HepG2 (cell line): ENCODE measurements around the gene FAM180A.

Experiments used
- CEBPB ChIP-seq: IDR thresholded peaks from 2 replicates; pipeline ENCODE4 v1.6.1; 2011; ENCODE audit warnings: low read depth, low read length, improper control_type of control experiment, borderline replicate concordance
- TF ChIP-seq, protein P1 (sequence below): sonication (generic); formaldehyde crosslinking; IDR thresholded peaks from 2 replicates; pipeline ENCODE4 v1.4.0; 2020; ENCODE audit warnings: missing genetic modification reagents, borderline replicate concordance
- TF ChIP-seq, protein P2 (sequence below): IDR thresholded peaks from 2 replicates; pipeline ENCODE4 v1.6.1; 2016; ENCODE audit warnings: mild to moderate bottlenecking

DNA sequence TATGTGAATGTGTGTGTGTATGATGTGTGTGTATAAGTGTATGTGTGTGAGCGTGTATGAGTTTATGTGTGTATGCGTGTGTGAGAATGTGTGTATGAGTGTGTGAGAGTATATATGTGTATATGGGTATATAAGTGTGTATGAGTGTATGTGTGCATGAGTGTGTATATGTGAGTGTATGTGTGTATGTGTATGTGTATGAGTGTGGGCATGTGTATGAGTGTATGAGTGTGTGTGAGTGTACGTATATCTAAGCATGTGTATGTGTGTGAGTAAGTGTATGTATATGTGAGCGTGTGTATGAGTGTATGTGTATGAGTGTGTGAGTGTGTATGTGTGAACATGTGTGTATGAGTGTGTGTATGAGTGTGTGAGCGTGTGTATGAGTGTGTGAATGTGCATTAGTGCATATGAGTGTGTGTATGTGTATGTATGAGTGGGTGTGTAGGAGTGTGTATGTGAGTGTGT is 33.5 kb downstream of the FAM180A start:
- no peak for TF ChIP-seq CEBPB
- TF ChIP-seq, protein P1, sequence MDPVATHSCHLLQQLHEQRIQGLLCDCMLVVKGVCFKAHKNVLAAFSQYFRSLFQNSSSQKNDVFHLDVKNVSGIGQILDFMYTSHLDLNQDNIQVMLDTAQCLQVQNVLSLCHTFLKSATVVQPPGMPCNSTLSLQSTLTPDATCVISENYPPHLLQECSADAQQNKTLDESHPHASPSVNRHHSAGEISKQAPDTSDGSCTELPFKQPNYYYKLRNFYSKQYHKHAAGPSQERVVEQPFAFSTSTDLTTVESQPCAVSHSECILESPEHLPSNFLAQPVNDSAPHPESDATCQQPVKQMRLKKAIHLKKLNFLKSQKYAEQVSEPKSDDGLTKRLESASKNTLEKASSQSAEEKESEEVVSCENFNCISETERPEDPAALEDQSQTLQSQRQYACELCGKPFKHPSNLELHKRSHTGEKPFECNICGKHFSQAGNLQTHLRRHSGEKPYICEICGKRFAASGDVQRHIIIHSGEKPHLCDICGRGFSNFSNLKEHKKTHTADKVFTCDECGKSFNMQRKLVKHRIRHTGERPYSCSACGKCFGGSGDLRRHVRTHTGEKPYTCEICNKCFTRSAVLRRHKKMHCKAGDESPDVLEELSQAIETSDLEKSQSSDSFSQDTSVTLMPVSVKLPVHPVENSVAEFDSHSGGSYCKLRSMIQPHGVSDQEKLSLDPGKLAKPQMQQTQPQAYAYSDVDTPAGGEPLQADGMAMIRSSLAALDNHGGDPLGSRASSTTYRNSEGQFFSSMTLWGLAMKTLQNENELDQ, result no peak
- TF ChIP-seq, protein P2, sequence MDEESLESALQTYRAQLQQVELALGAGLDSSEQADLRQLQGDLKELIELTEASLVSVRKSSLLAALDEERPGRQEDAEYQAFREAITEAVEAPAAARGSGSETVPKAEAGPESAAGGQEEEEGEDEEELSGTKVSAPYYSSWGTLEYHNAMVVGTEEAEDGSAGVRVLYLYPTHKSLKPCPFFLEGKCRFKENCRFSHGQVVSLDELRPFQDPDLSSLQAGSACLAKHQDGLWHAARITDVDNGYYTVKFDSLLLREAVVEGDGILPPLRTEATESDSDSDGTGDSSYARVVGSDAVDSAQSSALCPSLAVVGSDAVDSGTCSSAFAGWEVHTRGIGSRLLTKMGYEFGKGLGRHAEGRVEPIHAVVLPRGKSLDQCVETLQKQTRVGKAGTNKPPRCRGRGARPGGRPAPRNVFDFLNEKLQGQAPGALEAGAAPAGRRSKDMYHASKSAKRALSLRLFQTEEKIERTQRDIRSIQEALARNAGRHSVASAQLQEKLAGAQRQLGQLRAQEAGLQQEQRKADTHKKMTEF (CRISPR knock-in tag), result no peak
